ENCODE data around the gene PCCA. TPM values are rescaled to one million over a fixed set of nuclear protein-coding genes. Genes with fewer than 3 reads are reported as not detected.
"Not testable (repeated sequence)": the region's sequence is repeated elsewhere in the genome, so short reads cannot be mapped to it uniquely, and the experiment has no call there.

The PCCA gene, protein sequence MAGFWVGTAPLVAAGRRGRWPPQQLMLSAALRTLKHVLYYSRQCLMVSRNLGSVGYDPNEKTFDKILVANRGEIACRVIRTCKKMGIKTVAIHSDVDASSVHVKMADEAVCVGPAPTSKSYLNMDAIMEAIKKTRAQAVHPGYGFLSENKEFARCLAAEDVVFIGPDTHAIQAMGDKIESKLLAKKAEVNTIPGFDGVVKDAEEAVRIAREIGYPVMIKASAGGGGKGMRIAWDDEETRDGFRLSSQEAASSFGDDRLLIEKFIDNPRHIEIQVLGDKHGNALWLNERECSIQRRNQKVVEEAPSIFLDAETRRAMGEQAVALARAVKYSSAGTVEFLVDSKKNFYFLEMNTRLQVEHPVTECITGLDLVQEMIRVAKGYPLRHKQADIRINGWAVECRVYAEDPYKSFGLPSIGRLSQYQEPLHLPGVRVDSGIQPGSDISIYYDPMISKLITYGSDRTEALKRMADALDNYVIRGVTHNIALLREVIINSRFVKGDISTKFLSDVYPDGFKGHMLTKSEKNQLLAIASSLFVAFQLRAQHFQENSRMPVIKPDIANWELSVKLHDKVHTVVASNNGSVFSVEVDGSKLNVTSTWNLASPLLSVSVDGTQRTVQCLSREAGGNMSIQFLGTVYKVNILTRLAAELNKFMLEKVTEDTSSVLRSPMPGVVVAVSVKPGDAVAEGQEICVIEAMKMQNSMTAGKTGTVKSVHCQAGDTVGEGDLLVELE
- 10 to 100 TPM; 49.4 to 64.3 (median 54.2) TPM for polyA plus RNA-seq (ENCODE audit: insufficient read length in 3 of 3)
- long read RNA-seq, donor 1, partial matches to known transcripts = 5 of 9 reads
- long read RNA-seq, donor 1, other reads (novel, unspliced or antisense) = 0 of 9 reads
- long read RNA-seq, donor 2, partial matches to known transcripts = 10 of 15 reads
- long read RNA-seq, donor 2, other reads (novel, unspliced or antisense) = 0 of 15 reads
- long read RNA-seq, donor 3, partial matches to known transcripts = 13 of 14 reads
- long read RNA-seq, donor 3, other reads (novel, unspliced or antisense) = 0 of 14 reads
- long read RNA-seq, donor 4, partial matches to known transcripts = 0 of 2 reads
- long read RNA-seq, donor 4, other reads (novel, unspliced or antisense) = 0 of 2 reads
- long read RNA-seq, donor 5 = 0 reads
- long read RNA-seq, donor 6, partial matches to known transcripts = 5 of 8 reads
- long read RNA-seq, donor 6, other reads (novel, unspliced or antisense) = 0 of 8 reads
- long read RNA-seq, donor 7, partial matches to known transcripts = 36 of 39 reads
- long read RNA-seq, donor 7, other reads (novel, unspliced or antisense) = 0 of 39 reads
- long read RNA-seq, donor 8 = 0 reads
- long read RNA-seq, donor 9, partial matches to known transcripts = 21 of 24 reads
- long read RNA-seq, donor 9, other reads (novel, unspliced or antisense) = 0 of 24 reads
- long read RNA-seq, donor 10, transcript PCCA-202 (24 exons, 2,494 nt) = major isoform, 6 of 25 reads
- long read RNA-seq, donor 10, partial matches to known transcripts = 18 of 25 reads
- long read RNA-seq, donor 10, other reads (novel, unspliced or antisense) = 0 of 25 reads
- long read RNA-seq, donor 11, transcript PCCA-202 (24 exons, 2,494 nt) = major isoform, 7 of 8 reads
- long read RNA-seq, donor 11, partial matches to known transcripts = 0 of 8 reads
- long read RNA-seq, donor 11, other reads (novel, unspliced or antisense) = 0 of 8 reads
- long read RNA-seq, donor 12, partial matches to known transcripts = 5 of 6 reads
- long read RNA-seq, donor 12, other reads (novel, unspliced or antisense) = 0 of 6 reads
- long read RNA-seq, donor 13 = 0 reads
- long read RNA-seq, donor 14, transcript PCCA-202 (24 exons, 2,494 nt) = major isoform, 7 of 20 reads
- long read RNA-seq, donor 14, partial matches to known transcripts = 13 of 20 reads
- long read RNA-seq, donor 14, other reads (novel, unspliced or antisense) = 0 of 20 reads
- long read RNA-seq, donor 15, partial matches to known transcripts = 0 of 1 reads
- long read RNA-seq, donor 15, other reads (novel, unspliced or antisense) = 0 of 1 reads
- long read RNA-seq, donor 16, transcript PCCA-202 (24 exons, 2,494 nt) = major isoform, 16 of 158 reads
- long read RNA-seq, donor 16, partial matches to known transcripts = 141 of 158 reads
- long read RNA-seq, donor 16, other reads (novel, unspliced or antisense) = 0 of 158 reads

DNA sequence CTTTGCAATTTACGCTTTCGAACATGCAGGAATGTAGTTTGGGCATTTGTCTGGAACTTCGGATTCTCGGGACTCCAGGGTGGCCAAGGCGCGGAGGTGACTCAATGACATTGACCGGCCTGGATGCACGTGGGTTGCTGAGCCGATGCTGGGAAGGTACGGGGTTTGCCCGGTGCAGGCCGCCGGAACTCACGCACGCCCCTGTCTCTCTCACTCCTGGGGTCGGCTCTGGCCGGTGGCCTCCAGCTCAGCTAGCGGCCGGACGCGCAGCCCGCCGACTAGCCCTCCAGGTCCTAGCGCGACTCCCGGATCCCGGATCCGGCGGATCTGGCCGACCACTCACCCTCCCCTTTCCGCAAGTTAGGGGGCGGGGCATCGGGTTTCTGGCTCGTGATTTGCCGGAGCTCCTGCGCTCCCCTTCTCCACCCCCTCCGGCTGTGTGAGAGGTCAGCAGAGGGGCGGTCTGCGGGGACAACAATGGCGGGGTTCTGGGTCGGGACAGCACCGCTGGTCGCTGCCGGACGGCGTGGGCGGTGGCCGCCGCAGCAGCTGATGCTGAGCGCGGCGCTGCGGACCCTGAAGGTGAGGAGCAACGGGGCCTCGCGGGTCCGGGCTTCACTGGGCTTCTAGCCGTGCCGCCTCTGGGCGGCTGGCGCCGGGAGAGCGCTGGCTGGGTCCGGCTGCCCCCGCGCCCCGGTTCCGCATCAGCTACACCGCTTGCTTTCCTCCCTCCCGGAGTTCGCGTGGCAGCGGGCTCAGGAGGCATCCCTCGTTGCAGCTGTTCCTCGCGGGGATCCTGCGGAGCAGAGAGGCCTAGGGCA lies at the start of gene PCCA:
Gene PCCA (plus strand): TSS at position 450 of the 821 bp plus-strand sequence. CDS start 28 bp downstream, at position 478.
- peak; percentile 85 to 96 (median 93) for DNase-seq (ENCODE audit: extremely low read depth in 1 of 11, low read depth in 9 of 11, low spot score in 4 of 11)

- no peak for DNase-seq (ENCODE audit: extremely low read depth in 1 of 11, low read depth in 9 of 11, low spot score in 4 of 11)
Observed at GRCh38 chr13:100039740-100040139, 49.2 kb upstream of the PCCA start.

DNA sequence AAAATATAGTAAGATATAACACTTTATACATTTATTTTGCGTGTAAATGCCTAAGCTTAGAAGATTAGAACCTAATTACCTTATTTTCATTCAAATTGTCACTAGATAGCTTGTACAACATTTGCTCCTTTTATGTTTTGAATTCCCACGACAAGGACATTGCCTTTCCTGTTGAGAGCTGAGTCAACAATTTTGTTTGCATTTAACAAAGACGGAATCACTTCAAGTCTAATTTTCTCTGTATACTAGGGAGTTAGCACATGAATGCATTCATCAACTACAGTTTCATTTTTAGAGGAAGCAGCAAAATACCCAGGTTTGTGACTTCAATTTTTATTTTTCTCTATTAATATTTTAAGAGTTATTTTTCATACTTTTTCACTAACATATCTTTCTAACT lies 48.7 kb upstream of the PCCA start:
- no peak for DNase-seq (ENCODE audit: extremely low read depth in 1 of 11, low read depth in 9 of 11, low spot score in 4 of 11)

- no peak for DNase-seq (ENCODE audit: extremely low read depth in 1 of 11, low read depth in 9 of 11, low spot score in 4 of 11)
Observed at GRCh38 chr13:100044936-100045335, 44.0 kb upstream of the PCCA start.

- no peak for DNase-seq (ENCODE audit: extremely low read depth in 1 of 11, low read depth in 9 of 11, low spot score in 4 of 11)
Observed at GRCh38 chr13:100045355-100045754, 43.5 kb upstream of the PCCA start.

- DNase-seq (ENCODE audit: extremely low read depth in 1 of 11, low read depth in 9 of 11, low spot score in 4 of 11) = no peak
Observed at GRCh38 chr13:100051070-100051469, 37.8 kb upstream of the PCCA start.

DNA sequence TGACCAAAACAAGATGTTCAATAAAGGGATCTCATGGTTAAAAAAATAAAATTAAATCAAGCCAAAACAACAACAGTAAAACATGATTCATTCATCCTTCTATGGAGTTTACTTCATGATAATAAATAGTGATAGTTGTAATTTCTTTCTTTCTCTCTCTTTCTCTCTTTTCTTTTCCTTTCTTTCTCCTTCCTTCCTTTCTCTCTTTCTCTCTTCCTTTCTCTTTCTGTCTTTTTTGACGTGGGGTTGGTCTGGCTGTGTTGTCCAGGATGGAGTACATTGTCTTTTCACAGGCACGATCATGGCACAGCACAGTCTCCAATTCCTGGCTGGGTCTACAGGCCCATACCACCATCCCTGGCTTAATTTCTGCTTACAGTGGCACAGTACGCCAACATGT lies 29.1 kb upstream of the PCCA start:
- DNase-seq (ENCODE audit: extremely low read depth in 1 of 11, low read depth in 9 of 11, low spot score in 4 of 11) = no peak

- peak in 2 of 11 donors; percentile 8 for DNase-seq (ENCODE audit: extremely low read depth in 1 of 11, low read depth in 9 of 11, low spot score in 4 of 11)
Observed at GRCh38 chr13:100063333-100063732, 25.6 kb upstream of the PCCA start.

DNA sequence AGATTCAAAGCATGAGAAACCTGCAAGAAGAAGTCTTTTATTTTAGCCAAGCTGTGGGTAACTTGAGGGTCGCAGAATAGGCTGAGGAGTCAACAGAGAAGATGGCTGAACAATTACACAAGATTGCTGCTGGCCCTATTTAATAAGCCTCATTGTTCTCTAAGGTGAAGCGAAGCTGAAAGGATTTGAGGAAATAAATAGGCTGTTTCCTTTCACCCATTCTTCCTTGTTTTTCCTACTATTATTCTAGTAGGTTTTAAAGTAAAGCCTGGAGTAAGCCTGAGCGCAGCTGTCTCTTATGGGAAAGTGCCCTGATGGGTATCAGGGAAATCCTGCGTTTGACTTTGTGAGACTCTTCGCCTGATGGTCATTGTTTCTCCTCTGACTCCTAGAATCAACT lies 25.0 kb upstream of the PCCA start:
- no peak for DNase-seq (ENCODE audit: extremely low read depth in 1 of 11, low read depth in 9 of 11, low spot score in 4 of 11)

- DNase-seq (ENCODE audit: extremely low read depth in 1 of 11, low read depth in 9 of 11, low spot score in 4 of 11) = no peak
Observed at GRCh38 chr13:100068133-100068931, 20.6 kb upstream of the PCCA start.

DNA sequence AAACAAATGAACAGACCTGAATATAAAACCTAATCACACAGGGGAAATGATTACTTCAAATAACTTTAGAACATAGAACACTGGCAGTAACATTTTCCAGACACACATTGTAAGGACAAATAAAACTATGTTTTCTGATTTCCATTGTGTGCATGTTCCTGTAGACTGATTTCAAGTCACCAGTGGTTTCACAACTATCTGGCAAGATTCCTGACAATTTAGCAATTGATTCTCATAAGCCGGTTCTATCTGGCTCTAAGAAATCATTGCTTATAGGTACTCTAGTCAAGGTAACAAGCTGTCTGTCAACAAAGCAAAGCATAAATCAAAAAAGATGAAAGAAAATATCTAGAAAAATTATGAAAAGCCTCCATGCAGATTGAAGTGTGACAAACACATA lies 19.6 kb upstream of the PCCA start:
- no peak for DNase-seq (ENCODE audit: extremely low read depth in 1 of 11, low read depth in 9 of 11, low spot score in 4 of 11)

DNA sequence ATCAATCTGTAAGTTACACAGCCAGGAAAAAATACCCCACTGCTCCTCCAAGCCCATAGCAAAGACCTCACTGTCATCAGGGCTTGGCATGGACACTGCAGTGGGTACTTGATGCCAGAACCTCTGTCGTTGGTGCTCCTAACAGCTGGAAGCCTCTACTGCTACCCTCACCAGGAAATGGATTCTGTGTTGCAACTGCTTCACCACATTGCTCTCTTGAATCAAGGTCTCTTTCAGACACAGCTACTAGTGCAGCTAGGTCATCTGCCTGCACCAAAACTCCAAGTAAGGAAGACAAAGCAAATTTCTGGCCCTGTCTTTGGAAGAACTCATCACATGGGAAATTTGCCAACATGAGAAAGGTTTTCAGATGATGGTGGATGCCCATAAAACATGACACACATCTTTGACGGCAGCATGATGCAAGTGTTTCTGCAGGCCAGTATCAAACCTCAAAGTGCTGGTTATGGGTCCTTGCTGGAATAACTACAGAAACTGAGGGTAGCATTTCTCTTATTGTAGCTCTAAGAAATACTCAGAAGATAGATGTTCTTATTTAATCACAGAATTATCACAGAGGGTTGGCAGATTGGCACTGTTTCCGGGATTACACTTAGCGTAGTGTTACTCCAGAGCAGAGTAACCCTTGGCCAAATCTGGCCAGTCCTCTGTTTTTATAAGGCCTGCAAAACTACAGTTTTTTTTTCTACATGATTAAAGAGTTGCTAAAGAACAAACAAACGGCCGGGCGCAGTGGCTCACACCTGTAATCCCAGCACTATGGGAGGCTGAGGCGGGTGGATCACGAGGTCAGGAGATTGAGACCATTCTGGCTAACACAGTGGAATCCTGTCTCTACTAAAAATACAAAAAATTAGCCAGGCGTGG lies 12.9 kb upstream of the PCCA start:
- DNase-seq (ENCODE audit: extremely low read depth in 1 of 11, low read depth in 9 of 11, low spot score in 4 of 11) = no peak

DNA sequence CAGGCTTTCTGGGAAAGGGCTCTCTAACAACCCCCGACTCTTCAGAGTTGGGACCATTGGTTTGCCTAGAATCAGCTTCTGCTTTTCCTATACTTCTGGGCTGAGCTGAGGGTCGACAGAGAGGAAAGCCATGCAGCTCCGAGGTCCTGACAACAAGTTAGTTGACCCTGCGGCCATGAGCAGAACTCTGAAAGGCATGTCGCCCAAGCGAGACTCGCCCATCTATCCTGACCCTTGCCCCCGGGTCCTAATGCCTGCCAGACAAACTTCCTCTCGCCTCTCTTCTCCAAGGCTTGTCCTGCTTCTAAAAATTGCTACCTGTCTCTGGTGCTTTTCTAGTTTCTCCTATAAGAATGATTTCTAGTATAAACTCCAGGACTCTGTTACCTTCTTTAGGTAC lies 9.9 kb upstream of the PCCA start:
- DNase-seq (ENCODE audit: extremely low read depth in 1 of 11, low read depth in 9 of 11, low spot score in 4 of 11) = not testable (repeated sequence)

GRCh38 chr13:100083401-100083800 lies 5.5 kb upstream of the PCCA start:
- not testable (repeated sequence) for DNase-seq (ENCODE audit: extremely low read depth in 1 of 11, low read depth in 9 of 11, low spot score in 4 of 11)

- no peak for DNase-seq (ENCODE audit: extremely low read depth in 1 of 11, low read depth in 9 of 11, low spot score in 4 of 11)
Observed at GRCh38 chr13:100088273-100088643, 635 bp upstream of the PCCA start.
